Activated naive CD4-positive, alpha-beta T cell treated with anti-CD3 and anti-CD28 coated beads for 36 hours (primary cell): ENCODE measurements around the gene FBXO28. TPM values are rescaled to one million over a fixed set of nuclear protein-coding genes. Genes with fewer than 3 reads are reported as not detected.

Source experiments
- CTCF ChIA-PET: fragments of 350-600 bp; sonication (Branson Sonifier 250); formaldehyde crosslinking; loops from one replicate; lab custom pipeline; 2021; ENCODE audit warnings: antibody characterized with exemption; lab: Charles Lee
- DNase-seq: peaks from one replicate; pipeline ENCODE4 v3.0.0-alpha.2; 2020
- H3K27ac Mint-ChIP-seq: one replicate; pipeline ENCODE4 v1.8.0; 2021; ENCODE audit warnings: mild to moderate bottlenecking, mixed read lengths
- H3K27me3 Mint-ChIP-seq: one replicate; pipeline ENCODE4 v1.8.0; 2021; ENCODE audit warnings: low read depth, mixed read lengths
- H3K36me3 Mint-ChIP-seq: one replicate; pipeline ENCODE4 v1.8.0; 2021; ENCODE audit warnings: low read depth, mixed read lengths
- H3K4me1 Mint-ChIP-seq: one replicate; pipeline ENCODE4 v1.8.0; 2021; ENCODE audit warnings: low read depth, mixed read lengths
- H3K4me3 Mint-ChIP-seq: one replicate; pipeline ENCODE4 v1.8.0; 2021; ENCODE audit warnings: mild to moderate bottlenecking, moderate library complexity, mixed read lengths
- H3K9me3 Mint-ChIP-seq: one replicate; pipeline ENCODE4 v1.8.0; 2021; ENCODE audit warnings: mixed read lengths
- intact Hi-C: fragments of 100-400 bp; cut with micrococcal nuclease; formaldehyde crosslinking; loops from one replicate; pipeline ENCODE4 v1.15.1; 2023
- total RNA-seq, 2 experiments: library from RNA; stranded (reverse); gene quantifications; one replicate each; pipeline ENCODE4 v1.2.3, GENCODE V29; 2021

The FBXO28 gene
- total RNA-seq, 2 experiments from 2014 or later, result 9.6 to 9.7 TPM

DNA sequence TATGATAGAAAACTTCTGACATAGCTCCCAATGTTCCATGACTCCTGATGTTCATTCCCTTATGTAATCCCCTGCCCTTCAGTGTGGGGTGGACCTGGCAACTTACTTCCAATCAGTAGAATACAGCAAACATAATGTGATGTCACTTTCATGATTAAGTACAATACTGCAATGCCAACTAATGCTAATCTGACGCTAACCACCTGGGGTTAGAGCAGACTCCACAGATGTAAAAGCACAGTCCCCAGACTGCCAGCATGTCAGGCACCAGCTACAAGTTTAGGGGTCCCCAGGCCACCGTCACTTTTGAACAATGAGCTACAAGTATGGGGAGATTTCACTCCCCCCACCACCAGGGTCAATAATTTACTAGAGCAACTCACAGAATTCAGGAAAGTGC lies 32.3 kb upstream of the FBXO28 start:
- Mint-ChIP-seq H3K36me3 (no peaks in the 10 kb centered on the region), H3K27me3 (peaks cover 6% of the 10 kb centered on the region), H3K9me3 (no peaks in the 10 kb centered on the region), H3K4me3 (no peak overlapping the region), H3K27ac (no peak overlapping the region), H3K4me1 (peaks cover 2% of the 10 kb centered on the region)
- CTCF ChIA-PET, result no interaction called here
- no peak for DNase-seq
- intact Hi-C loops, result no loop called here

DNA sequence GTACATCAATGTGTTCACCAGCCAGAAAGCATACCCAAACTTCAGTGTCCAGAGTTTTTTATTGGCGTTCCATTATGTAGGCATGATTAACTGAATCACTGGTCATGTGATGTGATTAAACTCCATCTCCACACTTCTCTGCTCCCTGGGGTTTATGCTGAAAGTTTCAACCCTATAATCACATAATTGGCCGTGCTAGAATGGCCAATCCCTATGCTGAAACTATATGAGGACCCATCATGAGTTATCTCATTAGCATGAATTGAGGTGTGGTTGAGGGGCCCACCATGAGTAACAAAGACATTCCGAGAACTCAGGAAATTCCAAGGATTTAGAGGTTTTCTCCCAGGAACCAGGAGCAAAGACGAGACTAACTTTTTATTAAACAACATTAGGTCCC lies 31.8 kb upstream of the FBXO28 start:
- no peak overlapping the region for H3K27ac Mint-ChIP-seq
- no peak overlapping the region for H3K4me3 Mint-ChIP-seq
- no peaks in the 10 kb centered on the region for H3K9me3 Mint-ChIP-seq
- intact Hi-C loops, result no loop called here
- no peaks in the 10 kb centered on the region for H3K36me3 Mint-ChIP-seq
- no peak for DNase-seq
- CTCF ChIA-PET, result no interaction called here
- peaks cover 7% of the 10 kb centered on the region for H3K27me3 Mint-ChIP-seq
- peaks cover 2% of the 10 kb centered on the region for H3K4me1 Mint-ChIP-seq

DNA sequence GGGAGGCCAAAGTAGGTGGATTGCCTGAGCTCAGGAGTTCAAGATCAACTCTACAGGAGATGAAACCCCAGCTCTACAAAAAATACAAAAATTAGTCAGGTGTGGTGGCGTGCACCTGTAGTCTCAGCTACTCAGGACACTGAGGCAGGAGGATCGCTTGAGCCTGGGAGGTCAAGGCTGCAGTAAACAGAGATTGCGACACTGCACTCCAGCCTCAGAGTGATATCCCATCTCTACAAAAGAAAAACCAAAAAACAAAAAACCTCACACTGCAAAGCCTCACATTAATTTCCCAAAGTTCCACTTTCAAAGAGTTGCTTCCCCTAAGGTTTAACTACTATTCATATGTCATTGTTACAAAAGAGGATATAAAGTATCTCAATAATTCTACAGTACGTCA lies 29.0 kb upstream of the FBXO28 start:
- no peak for DNase-seq
- CTCF ChIA-PET, result interaction anchor here (1.0 kb wide), 1 partner anchor 22 kb away, joined by 3 read pairs; no protein-coding TSS in a partner anchor
- H3K36me3 Mint-ChIP-seq, result no peaks in the 10 kb centered on the region
- peaks cover 5% of the 10 kb centered on the region for H3K27me3 Mint-ChIP-seq
- peaks cover 2% of the 10 kb centered on the region for H3K4me1 Mint-ChIP-seq
- H3K27ac Mint-ChIP-seq, result no peak overlapping the region
- H3K4me3 Mint-ChIP-seq, result no peak overlapping the region
- no peaks in the 10 kb centered on the region for H3K9me3 Mint-ChIP-seq
- intact Hi-C loops, result no loop called here

DNA sequence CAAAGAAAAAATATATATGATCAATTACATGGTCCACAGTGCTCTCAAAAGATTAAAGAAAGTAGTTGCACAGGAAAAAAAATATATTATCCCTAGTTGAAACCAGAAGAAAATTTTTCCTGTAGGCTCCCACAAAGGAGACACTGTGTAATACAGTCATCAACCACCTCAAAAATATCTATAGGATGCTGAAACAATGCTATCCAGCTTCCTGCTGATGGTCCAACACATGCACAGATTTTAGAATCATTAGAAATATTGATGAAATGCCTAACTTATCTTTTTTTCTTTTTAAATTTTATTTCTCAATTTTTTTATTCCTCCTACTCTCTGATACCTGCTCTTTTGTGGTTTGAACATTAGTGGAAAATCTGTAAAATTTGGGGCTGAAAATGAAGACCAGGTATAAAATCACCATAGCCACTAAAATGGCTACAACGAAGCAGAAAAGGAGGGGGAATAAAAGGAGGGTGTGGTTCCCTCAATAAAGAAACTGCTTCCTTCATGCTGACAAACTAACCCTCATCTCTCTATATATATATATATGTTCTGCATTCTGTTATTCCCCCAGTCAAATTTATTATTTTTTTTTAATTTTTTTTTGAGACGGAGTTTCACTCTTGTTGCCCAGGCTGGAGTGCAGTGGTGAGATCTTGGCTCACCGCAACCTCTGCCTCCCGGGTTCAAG lies 28.3 kb upstream of the FBXO28 start:
- Mint-ChIP-seq H3K9me3 (no peaks in the 10 kb centered on the region), H3K4me3 (no peak overlapping the region)
- CTCF ChIA-PET, result no interaction called here

DNA sequence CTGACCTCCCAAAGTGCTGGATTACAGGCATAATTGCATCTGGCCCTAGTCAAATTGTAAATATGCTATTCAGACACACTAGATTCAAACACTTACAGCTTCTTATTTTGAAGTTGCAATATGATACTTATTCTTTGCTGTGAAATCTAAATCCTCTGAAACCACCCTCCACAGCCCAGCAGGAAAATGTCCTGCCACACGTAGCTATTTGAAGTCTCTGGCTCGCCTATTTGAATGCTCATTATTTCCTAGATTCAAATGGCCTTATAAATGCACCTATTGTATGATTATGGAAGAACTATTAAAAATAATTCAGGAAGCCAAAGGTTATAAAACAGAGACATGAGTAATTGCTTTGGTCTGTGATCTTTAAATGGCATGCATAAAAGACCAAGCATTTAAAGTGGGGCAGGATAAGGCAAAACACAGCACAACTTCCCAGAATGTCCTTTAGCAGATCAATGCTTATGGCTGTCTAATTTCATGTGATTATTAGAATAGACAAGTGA lies 26.6 kb upstream of the FBXO28 start:
- no peak overlapping the region for H3K4me3 Mint-ChIP-seq
- H3K27me3 Mint-ChIP-seq, result peaks cover 5% of the 10 kb centered on the region
- no peaks in the 10 kb centered on the region for H3K36me3 Mint-ChIP-seq
- no peaks in the 10 kb centered on the region for H3K4me1 Mint-ChIP-seq
- CTCF ChIA-PET, result no interaction called here
- no peak overlapping the region for H3K27ac Mint-ChIP-seq
- intact Hi-C loops, result no loop called here
- H3K9me3 Mint-ChIP-seq, result no peaks in the 10 kb centered on the region
- DNase-seq, result no peak

More for the DNA sequence above, 28.3 kb upstream of the FBXO28 start:
- H3K36me3 Mint-ChIP-seq, result no peaks in the 10 kb centered on the region
- H3K27ac Mint-ChIP-seq, result no peak overlapping the region
- intact Hi-C loops, result no loop called here
- no peak for DNase-seq
- H3K27me3 Mint-ChIP-seq, result peaks cover 5% of the 10 kb centered on the region
- no peaks in the 10 kb centered on the region for H3K4me1 Mint-ChIP-seq

DNA sequence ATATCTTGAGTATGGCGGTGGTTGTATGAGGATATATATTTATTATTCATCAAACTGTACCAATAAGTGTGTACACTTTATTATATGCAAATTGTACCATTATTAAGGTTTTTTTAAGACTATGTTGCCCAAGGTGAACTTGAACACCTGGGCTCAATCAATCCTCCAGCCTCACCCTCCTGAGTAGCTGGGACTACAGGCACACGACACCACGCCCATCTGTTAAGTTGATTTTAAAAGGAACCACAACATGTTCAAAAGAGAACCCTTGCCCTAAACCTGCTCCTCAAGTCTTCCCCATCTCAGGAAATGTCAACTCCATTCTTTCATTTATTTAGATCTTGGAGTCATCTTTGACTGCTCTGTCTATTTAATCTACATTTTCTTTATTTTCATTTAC lies 24.3 kb upstream of the FBXO28 start:
- CTCF ChIA-PET, result no interaction called here

DNA sequence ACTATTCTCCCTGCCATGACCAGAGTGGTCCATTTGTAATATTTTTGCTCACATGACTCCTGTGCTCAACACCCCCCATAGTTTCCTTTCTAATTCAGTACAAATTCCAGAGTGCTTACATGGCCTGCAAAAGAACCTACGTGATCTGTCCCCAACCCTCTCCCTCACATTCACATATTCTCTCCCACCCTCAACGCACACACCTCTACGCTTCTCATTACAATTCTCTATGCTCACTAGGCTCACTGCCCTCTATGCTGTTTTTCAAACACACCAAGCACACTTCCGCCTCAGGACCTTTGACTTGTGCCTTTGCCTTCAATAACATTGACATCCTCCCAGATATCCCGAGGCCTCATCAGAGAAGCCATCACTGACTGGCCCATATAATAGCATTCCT lies 23.8 kb upstream of the FBXO28 start:
- Mint-ChIP-seq H3K36me3 (no peaks in the 10 kb centered on the region), H3K27ac (no peak overlapping the region), H3K4me3 (no peak overlapping the region)

More for the DNA sequence above, 24.3 kb upstream of the FBXO28 start:
- no peak overlapping the region for H3K4me3 Mint-ChIP-seq
- no peaks in the 10 kb centered on the region for H3K36me3 Mint-ChIP-seq
- H3K27ac Mint-ChIP-seq, result no peak overlapping the region
- peaks cover 7% of the 10 kb centered on the region for H3K27me3 Mint-ChIP-seq
- DNase-seq, result no peak
- no peaks in the 10 kb centered on the region for H3K4me1 Mint-ChIP-seq
- intact Hi-C loops, result no loop called here
- H3K9me3 Mint-ChIP-seq, result no peaks in the 10 kb centered on the region

DNA sequence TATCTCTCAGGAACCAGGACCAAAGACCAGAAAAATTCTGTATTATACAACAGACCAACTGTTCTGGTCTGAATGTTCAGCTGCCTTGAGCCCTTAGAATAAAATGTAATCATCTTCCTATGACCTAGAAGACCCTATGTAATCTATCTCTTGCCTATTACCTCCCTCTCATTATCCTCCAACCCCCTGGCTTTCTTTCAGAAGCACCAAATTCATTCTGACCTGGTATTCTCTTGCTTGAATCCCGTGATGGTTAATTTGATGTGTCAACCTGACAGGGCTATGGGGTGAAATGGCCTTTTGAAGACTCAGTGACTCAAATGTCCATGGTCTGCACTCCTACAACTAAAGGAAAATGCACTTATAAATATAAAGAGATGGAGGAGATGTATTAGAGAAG lies 21.8 kb upstream of the FBXO28 start:
- Mint-ChIP-seq H3K4me1 (no peaks in the 10 kb centered on the region), H3K36me3 (no peaks in the 10 kb centered on the region), H3K9me3 (no peaks in the 10 kb centered on the region), H3K27me3 (peaks cover 3% of the 10 kb centered on the region), H3K27ac (no peak overlapping the region), H3K4me3 (no peak overlapping the region)
- no peak for DNase-seq
- intact Hi-C loops, result no loop called here
- CTCF ChIA-PET, result no interaction called here

More for the DNA sequence above, 23.8 kb upstream of the FBXO28 start:
- intact Hi-C loops, result no loop called here
- CTCF ChIA-PET, result no interaction called here
- no peaks in the 10 kb centered on the region for H3K9me3 Mint-ChIP-seq
- H3K27me3 Mint-ChIP-seq, result peaks cover 7% of the 10 kb centered on the region
- no peak for DNase-seq
- H3K4me1 Mint-ChIP-seq, result no peaks in the 10 kb centered on the region

DNA sequence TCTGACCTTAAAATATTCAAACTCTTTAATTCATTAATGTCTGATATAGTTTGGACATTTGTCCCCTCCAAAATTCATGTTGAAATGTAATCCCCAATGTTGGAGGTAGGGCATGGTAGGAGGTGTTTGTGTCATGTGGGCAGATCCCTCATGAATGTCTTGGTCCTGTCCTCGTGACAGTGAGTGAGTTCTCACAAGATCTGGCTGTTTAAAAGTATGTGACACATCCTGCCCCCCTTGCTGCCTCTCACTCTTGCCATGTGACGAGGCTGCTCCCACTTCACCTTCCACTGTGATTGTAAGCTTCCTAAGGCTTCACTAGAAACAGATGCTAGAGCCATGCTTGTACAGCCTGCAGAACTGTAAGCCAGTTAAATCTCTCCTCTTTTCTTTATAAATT lies 21.3 kb upstream of the FBXO28 start:
- no peak overlapping the region for H3K27ac Mint-ChIP-seq
- H3K9me3 Mint-ChIP-seq, result no peaks in the 10 kb centered on the region
- no peaks in the 10 kb centered on the region for H3K36me3 Mint-ChIP-seq
- DNase-seq, result no peak
- H3K4me3 Mint-ChIP-seq, result no peak overlapping the region
- H3K27me3 Mint-ChIP-seq, result peaks cover 3% of the 10 kb centered on the region
- CTCF ChIA-PET, result no interaction called here
- H3K4me1 Mint-ChIP-seq, result no peaks in the 10 kb centered on the region
- intact Hi-C loops, result no loop called here

DNA sequence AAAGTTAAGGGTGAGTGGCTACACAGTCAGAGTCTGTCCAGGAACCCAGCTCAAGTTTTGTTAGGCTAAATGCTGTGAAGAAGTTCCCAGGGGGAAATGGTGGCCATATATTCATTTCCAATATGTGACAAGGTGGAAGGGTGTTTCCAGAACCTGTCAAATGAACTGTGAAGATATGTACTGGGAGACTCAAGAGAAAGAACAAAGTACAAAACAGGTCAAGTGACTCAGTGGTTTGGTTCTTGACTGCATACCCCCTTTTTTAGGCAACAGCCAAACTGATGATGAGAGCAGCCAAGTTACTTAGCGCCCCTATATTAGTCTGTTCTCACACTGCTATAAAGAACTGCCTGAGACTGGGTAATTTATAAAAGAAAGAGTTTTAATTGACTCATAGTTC lies 18.6 kb upstream of the FBXO28 start:
- H3K36me3 Mint-ChIP-seq, result no peaks in the 10 kb centered on the region
- no peak overlapping the region for H3K27ac Mint-ChIP-seq
- no peaks in the 10 kb centered on the region for H3K9me3 Mint-ChIP-seq
- no peaks in the 10 kb centered on the region for H3K4me1 Mint-ChIP-seq
- CTCF ChIA-PET, result interaction anchor here (0.5 kb wide), 1 partner anchor 389 kb away, joined by 3 read pairs; no protein-coding TSS in a partner anchor
- intact Hi-C loops, result no loop called here
- peaks cover 1% of the 10 kb centered on the region for H3K27me3 Mint-ChIP-seq
- DNase-seq, result no peak
- H3K4me3 Mint-ChIP-seq, result no peak overlapping the region

DNA sequence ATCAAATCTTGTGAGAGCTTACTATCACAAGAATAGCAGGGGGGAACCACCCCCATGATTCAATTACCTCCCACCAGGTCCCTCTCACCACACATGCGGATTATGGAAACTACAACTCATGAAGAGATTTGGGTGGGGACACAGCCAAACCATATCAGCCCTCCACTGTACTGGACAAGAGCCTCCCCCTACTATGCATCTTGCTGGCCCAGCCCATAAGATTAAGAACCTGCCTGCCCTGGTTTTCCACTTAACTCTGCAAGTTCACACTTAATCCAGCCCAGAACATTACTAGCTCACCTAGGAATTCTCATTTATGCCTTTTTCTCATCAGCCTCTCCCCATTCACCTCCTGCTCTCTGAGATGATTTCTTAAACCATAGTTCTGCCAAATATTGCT lies 18.0 kb upstream of the FBXO28 start:
- Mint-ChIP-seq H3K27me3 (peaks cover 1% of the 10 kb centered on the region), H3K4me3 (no peak overlapping the region), H3K9me3 (no peaks in the 10 kb centered on the region), H3K4me1 (no peaks in the 10 kb centered on the region), H3K27ac (no peak overlapping the region), H3K36me3 (no peaks in the 10 kb centered on the region)
- CTCF ChIA-PET, result no interaction called here
- intact Hi-C loops, result no loop called here
- no peak for DNase-seq

DNA sequence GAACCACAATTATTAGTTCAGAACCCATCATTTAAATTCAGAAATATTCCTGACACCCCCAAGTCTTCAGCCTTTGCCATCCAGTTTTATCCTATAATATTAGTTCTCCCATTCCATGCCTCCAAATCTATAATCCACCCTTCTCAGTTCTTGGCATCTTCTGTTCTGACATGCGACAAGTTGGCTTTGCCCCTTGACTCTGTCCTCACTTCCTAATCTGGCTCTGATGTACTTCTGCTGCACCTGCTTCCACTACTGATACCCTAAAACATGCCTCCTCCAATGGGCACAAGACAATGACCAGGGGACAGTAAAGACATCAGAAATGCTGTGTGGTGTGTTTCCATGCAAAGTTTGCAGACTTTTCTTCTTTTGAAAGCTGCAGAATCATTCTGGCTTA lies 17.1 kb upstream of the FBXO28 start:
- CTCF ChIA-PET, result no interaction called here

DNA sequence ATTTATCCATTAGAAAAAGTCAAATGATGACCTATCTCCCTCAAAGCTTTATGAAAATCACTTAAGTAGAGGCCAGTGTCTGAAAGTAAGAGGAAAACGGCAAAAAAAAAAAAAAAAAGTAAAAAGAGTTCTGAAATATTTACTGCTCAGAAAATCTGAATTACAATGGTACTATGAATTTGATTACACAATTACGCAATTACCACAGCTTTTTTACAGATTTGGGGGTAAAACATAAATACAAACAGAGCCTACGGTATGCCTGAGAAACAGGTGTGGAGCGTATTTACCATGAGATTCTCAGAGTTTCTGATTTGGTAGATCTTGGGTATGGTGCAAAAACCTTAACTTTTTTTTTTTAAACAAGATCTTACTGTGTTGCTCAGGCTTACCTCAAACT lies 15.9 kb upstream of the FBXO28 start:
- Mint-ChIP-seq H3K9me3 (no peaks in the 10 kb centered on the region), H3K27ac (no peak overlapping the region), H3K36me3 (no peaks in the 10 kb centered on the region), H3K4me1 (no peaks in the 10 kb centered on the region), H3K4me3 (no peak overlapping the region), H3K27me3 (no peaks in the 10 kb centered on the region)
- no peak for DNase-seq
- CTCF ChIA-PET, result interaction anchor here (1.3 kb wide), 1 partner anchor 18 kb away, joined by 4 read pairs; no protein-coding TSS in a partner anchor
- intact Hi-C loops, result no loop called here

More for the DNA sequence above, 17.1 kb upstream of the FBXO28 start:
- DNase-seq, result no peak
- H3K4me3 Mint-ChIP-seq, result no peak overlapping the region
- H3K36me3 Mint-ChIP-seq, result no peaks in the 10 kb centered on the region
- H3K27ac Mint-ChIP-seq, result no peak overlapping the region
- peaks cover 1% of the 10 kb centered on the region for H3K27me3 Mint-ChIP-seq
- H3K4me1 Mint-ChIP-seq, result no peaks in the 10 kb centered on the region
- intact Hi-C loops, result no loop called here
- no peaks in the 10 kb centered on the region for H3K9me3 Mint-ChIP-seq
